HG03097 (cell line): ENCODE measurements around the gene KRT85.

Source experiments
- ATAC-seq: cut with Tn5 transposase; IDR thresholded peaks from one replicate; pipeline ENCODE4 v1.9.1; 2021; ENCODE audit not compliant: unreplicated experiment, low FRiP score

The KRT85 gene

GRCh38 chr12:52395761-52396434, 28.6 kb upstream of the KRT85 start:
- no peak for ATAC-seq

- ATAC-seq, result no peak
Measured at GRCh38 chr12:52394836-52395405, 27.6 kb upstream of the KRT85 start.

GRCh38 chr12:52392465-52393007, 25.3 kb upstream of the KRT85 start:
- no peak for ATAC-seq

- ATAC-seq, result no peak
Measured at GRCh38 chr12:52391618-52392002, 24.3 kb upstream of the KRT85 start.

GRCh38 chr12:52390739-52391617, 23.7 kb upstream of the KRT85 start:
- ATAC-seq, result no peak

GRCh38 chr12:52389313-52390207, 22.3 kb upstream of the KRT85 start:
- ATAC-seq, result no peak

GRCh38 chr12:52387859-52388258, 20.6 kb upstream of the KRT85 start:
- ATAC-seq, result no peak

GRCh38 chr12:52385226-52385702, 18.0 kb upstream of the KRT85 start, which contains the start of gene KRT84:
Gene KRT84, minus strand, starts transcription at chr12:52385652. Its CDS starts 67 bp downstream, at chr12:52385585.
- no peak for ATAC-seq

GRCh38 chr12:52383331-52383730, 16.1 kb upstream of the KRT85 start:
- no peak for ATAC-seq

GRCh38 chr12:52382854-52383253, 15.6 kb upstream of the KRT85 start:
- ATAC-seq, result no peak

- ATAC-seq, result no peak
Measured at GRCh38 chr12:52381206-52381605, 13.9 kb upstream of the KRT85 start.

GRCh38 chr12:52380271-52380694, 13.0 kb upstream of the KRT85 start:
- ATAC-seq, result no peak

GRCh38 chr12:52379536-52379935, 12.3 kb upstream of the KRT85 start:
- no peak for ATAC-seq

- no peak for ATAC-seq
Measured at GRCh38 chr12:52378091-52378490, 10.8 kb upstream of the KRT85 start.

- ATAC-seq, result no peak
Measured at GRCh38 chr12:52377266-52377665, 10.0 kb upstream of the KRT85 start.

GRCh38 chr12:52372216-52373154, 5.2 kb upstream of the KRT85 start:
- ATAC-seq, result no peak

- ATAC-seq, result no peak
Measured at GRCh38 chr12:52371716-52372115, 4.4 kb upstream of the KRT85 start.

- no peak for ATAC-seq
Measured at GRCh38 chr12:52370926-52371608, 3.8 kb upstream of the KRT85 start.
